Mucosa of stomach (tissue), 1 donor: Measurements from ENCODE around the gene TGM3.

ENCODE experiments used
- H3K27me3 ChIP-seq: one replicate; pipeline ENCODE4 v1.7.0; 2013; ENCODE audit warnings: mild to moderate bottlenecking, low read length; ENCODE audit not compliant: control insufficient read depth, insufficient read depth
- H3K36me3 ChIP-seq: one replicate; pipeline ENCODE4 v1.7.0; 2013; ENCODE audit warnings: low read length; ENCODE audit not compliant: control insufficient read depth, insufficient read depth
- H3K4me1 ChIP-seq: one replicate; pipeline ENCODE4 v1.7.0; 2013; ENCODE audit warnings: mild to moderate bottlenecking, low read length; ENCODE audit not compliant: control insufficient read depth, insufficient read depth
- H3K4me3 ChIP-seq: one replicate; pipeline ENCODE4 v1.7.0; 2013; ENCODE audit warnings: low read length
- H3K9ac ChIP-seq: one replicate; pipeline ENCODE4 v1.7.0; 2013; ENCODE audit warnings: mild to moderate bottlenecking, low read length, moderate library complexity
- H3K9me3 ChIP-seq: one replicate; pipeline ENCODE4 v1.7.0; 2013; ENCODE audit warnings: mild to moderate bottlenecking, low read length, moderate library complexity; ENCODE audit not compliant: control insufficient read depth
- donor health status: Pancreatic carcinoma.

TGM3 gene

GRCh38 chr20:2374346-2375125, 78.7 kb downstream of the TGM3 start:
- Histone ChIP-seq H3K36me3 (no peaks in the 10 kb centered on the region), H3K27me3 (no peaks in the 10 kb centered on the region), H3K9ac (no peak overlapping the region), H3K4me1 (no peaks in the 10 kb centered on the region), H3K9me3 (no peaks in the 10 kb centered on the region), H3K4me3 (no peak overlapping the region)

- Histone ChIP-seq H3K4me3 (no peak overlapping the region), H3K27me3 (no peaks in the 10 kb centered on the region), H3K9ac (no peak overlapping the region), H3K4me1 (no peaks in the 10 kb centered on the region), H3K9me3 (no peaks in the 10 kb centered on the region), H3K36me3 (no peaks in the 10 kb centered on the region)
Measured at GRCh38 chr20:2378893-2379292, 83.1 kb downstream of the TGM3 start.

GRCh38 chr20:2379511-2380229, 83.9 kb downstream of the TGM3 start:
- Histone ChIP-seq H3K4me3 (no peak overlapping the region), H3K36me3 (no peaks in the 10 kb centered on the region), H3K27me3 (no peaks in the 10 kb centered on the region), H3K9me3 (no peaks in the 10 kb centered on the region), H3K4me1 (no peaks in the 10 kb centered on the region), H3K9ac (no peak overlapping the region)

- Histone ChIP-seq H3K9ac (no peak within 1 kb of the TSS), H3K4me3 (no peak within 1 kb of the TSS), H3K4me1 (no peaks in the 10 kb centered on the region), H3K36me3 (no peaks in the 10 kb centered on the region), H3K27me3 (no peaks in the 10 kb centered on the region), H3K9me3 (no peaks in the 10 kb centered on the region)
Measured at GRCh38 chr20:2380601-2381000, 84.8 kb downstream of the TGM3 start, which contains the start of gene TGM6. Gene TGM6, plus strand, starts transcription at chr20:2380901. Its CDS starts 68 bp downstream, at chr20:2380969.

DNA sequence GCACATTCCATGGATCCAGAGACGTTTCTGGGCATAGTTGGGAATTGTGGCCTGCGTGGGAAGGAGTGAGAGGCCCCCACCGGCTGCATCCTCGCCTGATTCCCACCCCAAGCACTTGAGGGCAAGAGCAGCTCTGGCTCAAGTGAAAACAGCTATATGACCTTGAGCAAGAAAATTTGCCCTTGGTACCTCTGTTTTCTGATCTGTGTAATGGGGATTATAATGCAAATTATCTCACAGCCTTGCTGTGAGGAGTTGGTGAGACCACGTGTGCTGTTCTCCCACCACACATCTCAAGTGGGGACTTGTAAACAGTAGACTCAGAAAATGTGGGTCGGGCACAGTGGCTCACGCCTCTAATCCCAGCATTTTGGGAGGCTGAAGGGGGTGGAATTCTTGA, 85.5 kb downstream of the TGM3 start:
- Histone ChIP-seq H3K36me3 (no peaks in the 10 kb centered on the region), H3K9me3 (no peaks in the 10 kb centered on the region), H3K4me3 (no peak overlapping the region), H3K27me3 (no peaks in the 10 kb centered on the region), H3K9ac (no peak overlapping the region), H3K4me1 (no peaks in the 10 kb centered on the region)

GRCh38 chr20:2382833-2383232, 87.0 kb downstream of the TGM3 start:
- Histone ChIP-seq H3K4me3 (no peak overlapping the region), H3K4me1 (no peaks in the 10 kb centered on the region), H3K27me3 (no peaks in the 10 kb centered on the region), H3K9ac (no peak overlapping the region), H3K36me3 (no peaks in the 10 kb centered on the region), H3K9me3 (no peaks in the 10 kb centered on the region)

- Histone ChIP-seq H3K9me3 (no peaks in the 10 kb centered on the region), H3K36me3 (no peaks in the 10 kb centered on the region)
Measured at GRCh38 chr20:2385026-2385425, 89.2 kb downstream of the TGM3 start.

GRCh38 chr20:2385496-2385895, 89.7 kb downstream of the TGM3 start:
- H3K4me3 ChIP-seq, result no peak overlapping the region
- H3K9ac ChIP-seq, result no peak overlapping the region
- H3K27me3 ChIP-seq, result no peaks in the 10 kb centered on the region
- H3K36me3 ChIP-seq, result no peaks in the 10 kb centered on the region
- H3K4me1 ChIP-seq, result no peaks in the 10 kb centered on the region
- H3K9me3 ChIP-seq, result no peaks in the 10 kb centered on the region

More at GRCh38 chr20:2385026-2385425, 89.2 kb downstream of the TGM3 start:
- Histone ChIP-seq H3K27me3 (no peaks in the 10 kb centered on the region), H3K4me3 (no peak overlapping the region), H3K9ac (no peak overlapping the region), H3K4me1 (no peaks in the 10 kb centered on the region)

- Histone ChIP-seq H3K27me3 (no peaks in the 10 kb centered on the region), H3K36me3 (no peaks in the 10 kb centered on the region), H3K9ac (no peak overlapping the region), H3K9me3 (no peaks in the 10 kb centered on the region), H3K4me3 (no peak overlapping the region), H3K4me1 (no peaks in the 10 kb centered on the region)
Measured at GRCh38 chr20:2386516-2387179, 90.8 kb downstream of the TGM3 start.

DNA sequence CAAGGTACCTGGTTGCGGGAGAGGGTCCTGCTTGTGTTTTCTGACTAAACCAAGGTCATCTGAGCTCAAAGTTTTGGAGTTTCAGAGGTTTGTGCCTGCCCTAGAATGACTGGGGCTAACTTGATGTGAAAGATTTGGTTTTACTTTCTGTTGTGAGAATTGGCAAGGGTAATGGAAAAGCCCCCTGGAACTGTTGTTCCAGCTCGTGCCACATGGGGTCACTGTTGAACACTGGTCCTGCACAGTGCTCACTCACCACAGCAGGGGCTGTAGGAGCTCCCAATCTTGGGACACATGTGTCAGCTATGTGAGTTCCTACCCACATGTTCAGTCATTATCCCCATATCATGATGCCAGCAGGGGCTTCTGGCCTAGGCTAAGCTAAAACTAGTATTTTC, 91.4 kb downstream of the TGM3 start:
- Histone ChIP-seq H3K27me3 (no peaks in the 10 kb centered on the region), H3K36me3 (no peaks in the 10 kb centered on the region), H3K9ac (no peak overlapping the region), H3K4me3 (no peak overlapping the region), H3K4me1 (no peaks in the 10 kb centered on the region), H3K9me3 (no peaks in the 10 kb centered on the region)

- Histone ChIP-seq H3K4me1 (no peaks in the 10 kb centered on the region), H3K27me3 (no peaks in the 10 kb centered on the region), H3K4me3 (no peak overlapping the region), H3K36me3 (no peaks in the 10 kb centered on the region), H3K9ac (no peak overlapping the region), H3K9me3 (no peaks in the 10 kb centered on the region)
Measured at GRCh38 chr20:2387580-2387979, 91.8 kb downstream of the TGM3 start.
